ENCODE measurements around the gene PBX3.

DNA sequence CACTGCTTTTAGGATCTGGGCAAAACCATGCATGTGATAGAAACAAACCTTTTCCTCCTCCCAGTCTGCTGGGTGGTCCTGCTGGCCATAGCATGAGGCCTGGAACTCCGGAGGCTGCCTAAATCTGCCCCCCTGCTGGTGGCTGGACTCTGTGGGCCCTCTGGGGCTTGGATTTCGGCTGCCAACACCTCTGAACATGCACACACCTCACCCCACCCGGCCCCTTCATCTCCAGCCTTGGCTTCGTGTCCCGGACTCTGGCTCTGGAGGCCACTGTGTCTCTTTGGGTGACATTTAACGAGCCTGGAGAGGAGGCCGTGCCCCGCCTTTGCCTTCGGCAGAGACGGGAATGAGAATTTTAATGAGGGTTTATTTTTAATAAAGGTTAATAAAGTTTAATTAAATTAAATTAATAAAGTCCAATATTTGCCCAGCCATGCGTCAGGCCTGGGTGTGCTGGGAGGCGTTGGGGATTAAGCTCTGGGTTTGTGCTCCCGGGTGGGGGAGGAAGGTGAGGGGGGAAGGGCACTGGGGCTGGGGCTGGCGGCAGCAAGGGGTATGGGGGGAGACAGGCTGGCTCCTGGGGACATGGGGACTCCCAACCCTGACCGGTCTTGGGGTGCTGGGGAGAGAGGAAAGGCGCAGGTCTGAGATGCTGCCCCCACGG lies 251.8 kb downstream of the PBX3 start:
- no peak for TF ChIP-seq CTCF (IDR thresholded peaks at IDR 0.05)
- TF ChIP-seq POLR2A (IDR thresholded peaks at IDR 0.05): no peak

Measured in lower leg skin (tissue), 3 donors.